ENCODE results near the gene MTRR. TPM values are rescaled to one million over a fixed set of nuclear protein-coding genes. Genes with fewer than 3 reads are reported as not detected.

The MTRR gene
- polyA plus RNA-seq, 1 of the 3 experiments (the other 2 are of a cell fraction): 18.4 TPM

GRCh38 chr5:7822449-7822848 is 46.5 kb upstream of the MTRR start:
- Histone ChIP-seq H3K4me3 (ENCODE audit: low read depth in 2 of 2, low read length in 1 of 2) (no peak overlapping the region), H3K27ac (ENCODE audit: low read depth in 2 of 2, low read length in 1 of 2) (no peak overlapping the region), H4K20me1 (ENCODE audit: insufficient read depth) (no peaks in the 10 kb centered on the region), H3K27me3 (ENCODE audit: insufficient read depth) (peaks cover 59% of the 10 kb centered on the region; the same call in 1 of the 2 replicates), H3K9me2 (no peaks in the 10 kb centered on the region), H3F3A (replicated peaks; ENCODE audit: insufficient read depth) (no peaks in the 10 kb centered on the region), H3K9me3 (no peaks in the 10 kb centered on the region), H3K4me2 (no peak overlapping the region), H3K79me2 (ENCODE audit: insufficient read depth) (no peaks in the 10 kb centered on the region), H3K9ac (no peak overlapping the region), H3K4me1 (ENCODE audit: control insufficient read depth in 1 of 2, insufficient read depth in 2 of 2, low read depth in 1 of 2, low read length in 1 of 2) (peaks cover 0 to 2% of the 10 kb centered on the region in 2 experiments; a peak in 1 of 4 replicates), H2AFZ (ENCODE audit: low read depth) (no peak overlapping the region), H3K36me3 (replicated peaks in 1 of 2; ENCODE audit: control insufficient read depth in 1 of 2, insufficient read depth in 2 of 2, low read length in 1 of 2) (no peaks in the 10 kb centered on the region)
- ChIA-PET POLR2A (no interaction called here), CTCF (interaction anchor here (0.8 to 1.6 kb wide), 3 partner anchors 27 to 35 kb away, joined by 3 to 4 read pairs (median 3); partner anchors contain the start of gene CFAP90)
- TF ChIP-seq IRF3 (IDR thresholded peaks at IDR 0.05; ENCODE audit: low read depth, low read length): no peak
- no peak for TF ChIP-seq USF1 (IDR thresholded peaks at IDR 0.05; ENCODE audit: borderline replicate concordance, low read depth)
- TF ChIP-seq CTCF (IDR thresholded peaks at IDR 0.05): no peak
- no peak for TF ChIP-seq RFX5 (IDR thresholded peaks at IDR 0.05; ENCODE audit: low read length)
- TF ChIP-seq FOSL2 (IDR thresholded peaks at IDR 0.05; ENCODE audit: borderline replicate concordance, low read depth): no peak
- no peak for TF ChIP-seq GABPA (IDR thresholded peaks at IDR 0.05; ENCODE audit: low read depth)
- TF ChIP-seq, protein P1, sequence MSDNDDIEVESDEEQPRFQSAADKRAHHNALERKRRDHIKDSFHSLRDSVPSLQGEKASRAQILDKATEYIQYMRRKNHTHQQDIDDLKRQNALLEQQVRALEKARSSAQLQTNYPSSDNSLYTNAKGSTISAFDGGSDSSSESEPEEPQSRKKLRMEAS (IDR thresholded peaks at IDR 0.05; ENCODE audit: low read depth): no peak
- TF ChIP-seq, protein P2, sequence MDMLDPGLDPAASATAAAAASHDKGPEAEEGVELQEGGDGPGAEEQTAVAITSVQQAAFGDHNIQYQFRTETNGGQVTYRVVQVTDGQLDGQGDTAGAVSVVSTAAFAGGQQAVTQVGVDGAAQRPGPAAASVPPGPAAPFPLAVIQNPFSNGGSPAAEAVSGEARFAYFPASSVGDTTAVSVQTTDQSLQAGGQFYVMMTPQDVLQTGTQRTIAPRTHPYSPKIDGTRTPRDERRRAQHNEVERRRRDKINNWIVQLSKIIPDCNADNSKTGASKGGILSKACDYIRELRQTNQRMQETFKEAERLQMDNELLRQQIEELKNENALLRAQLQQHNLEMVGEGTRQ (IDR thresholded peaks at IDR 0.05; ENCODE audit: borderline replicate concordance, low read depth, low read length): no peak
- WGBS (ENCODE audit: low lambda C conversion rate): 0% methylated on average over 3 of the region's 3 CpGs
- DNase-seq: no peak

- ChIA-PET CTCF (interaction anchor here (0.9 to 1.6 kb wide), 3 partner anchors 8 to 53 kb away, joined by 3 to 4 read pairs (median 4); no protein-coding TSS in a partner anchor), POLR2A (no interaction called here)
- Histone ChIP-seq H4K20me1 (ENCODE audit: insufficient read depth) (no peaks in the 10 kb centered on the region), H3K4me1 (ENCODE audit: control insufficient read depth in 1 of 2, insufficient read depth in 2 of 2, low read depth in 1 of 2, low read length in 1 of 2) (peaks cover 0 to 2% of the 10 kb centered on the region in 2 experiments; a peak in 1 of 4 replicates), H3K9ac (no peak overlapping the region), H3K4me2 (no peak overlapping the region), H3K27me3 (ENCODE audit: insufficient read depth) (peaks cover 51% of the 10 kb centered on the region; the same call in 1 of the 2 replicates), H3K36me3 (replicated peaks in 1 of 2; ENCODE audit: control insufficient read depth in 1 of 2, insufficient read depth in 2 of 2, low read length in 1 of 2) (no peaks in the 10 kb centered on the region), H3K27ac (ENCODE audit: low read depth in 2 of 2, low read length in 1 of 2) (no peak overlapping the region), H3K9me2 (no peaks in the 10 kb centered on the region), H2AFZ (ENCODE audit: low read depth) (no peak overlapping the region), H3K9me3 (no peaks in the 10 kb centered on the region), H3K79me2 (ENCODE audit: insufficient read depth) (no peaks in the 10 kb centered on the region), H3F3A (replicated peaks; ENCODE audit: insufficient read depth) (no peaks in the 10 kb centered on the region), H3K4me3 (ENCODE audit: low read depth in 2 of 2, low read length in 1 of 2) (no peak overlapping the region)
- no peak for DNase-seq
- WGBS (ENCODE audit: low lambda C conversion rate): 33% methylated on average over 8 of the region's 8 CpGs
- TF ChIP-seq USF1 (IDR thresholded peaks at IDR 0.05; ENCODE audit: borderline replicate concordance, low read depth) (no peak), YY1 (IDR thresholded peaks at IDR 0.05; ENCODE audit: low read depth) (no peak), RXRA (IDR thresholded peaks at IDR 0.05; ENCODE audit: borderline replicate concordance, low read depth) (no peak), NRF1 (IDR thresholded peaks at IDR 0.05; ENCODE audit: low read depth, low read length) (no peak), GATA2 (CRISPR knock-in tag; IDR thresholded peaks at IDR 0.05) (no peak), SIN3A (IDR thresholded peaks at IDR 0.05; ENCODE audit: borderline replicate concordance, low read depth, low read length) (no peak), REST (IDR thresholded peaks at IDR 0.05; ENCODE audit: low read depth, low read length) (no peak)
Observed at GRCh38 chr5:7823594-7823993, 45.4 kb upstream of the MTRR start.
